Astrocyte of the spinal cord (primary cell): ENCODE results near the gene SLC4A8.

ENCODE experiments used
- DNase-seq: peaks from one replicate; pipeline ENCODE4 v3.0.0; 2011; ENCODE audit warnings: low read depth, low spot score
- H3K4me3 ChIP-seq: 2 replicates; pipeline ENCODE4 v1.5.1; 2011; ENCODE audit warnings: low read depth, mild to moderate bottlenecking, low read length, moderate library complexity
- CTCF ChIP-seq: IDR thresholded peaks from 2 replicates; pipeline ENCODE4 v1.5.1; 2012; ENCODE audit warnings: low read depth, mild to moderate bottlenecking, low read length, inconsistent platforms
- in situ Hi-C: cut with HindIII; loops from 2 replicates; pipeline ENCODE4 v1.10.0; 2017; ENCODE audit warnings: low sequenced_read_pairs

SLC4A8 gene

DNA sequence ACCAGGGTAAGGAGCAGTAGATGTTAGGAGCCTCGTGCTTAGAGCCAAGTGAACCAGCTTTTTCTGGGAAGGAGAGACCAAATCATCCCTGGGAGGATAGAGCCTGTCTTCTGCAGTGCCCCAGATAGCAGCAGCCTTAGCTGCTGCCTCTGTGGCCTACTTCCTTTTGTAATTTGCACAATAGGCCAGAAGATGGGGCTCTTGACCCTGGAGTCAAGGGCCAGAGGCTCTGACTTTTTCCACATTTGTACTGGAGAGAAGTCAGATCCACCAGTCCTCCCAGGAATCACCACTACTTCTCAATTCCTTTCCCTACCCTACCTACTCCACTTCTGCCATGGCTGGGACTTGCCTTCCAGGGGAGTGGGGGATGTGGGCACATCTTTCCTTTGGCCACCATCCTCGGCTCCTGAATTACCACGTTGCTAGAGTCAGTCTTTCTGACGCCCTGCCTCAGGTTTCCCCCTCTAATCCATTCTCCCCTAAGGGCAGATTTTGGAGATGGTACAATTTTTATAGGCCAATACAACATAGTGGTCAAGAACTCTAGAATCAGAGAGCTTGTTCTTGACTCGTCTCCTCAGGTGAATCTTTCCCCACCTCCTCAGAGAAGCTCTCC is 3.3 kb upstream of the SLC4A8 start:
- in situ Hi-C loops = no loop called here

DNA sequence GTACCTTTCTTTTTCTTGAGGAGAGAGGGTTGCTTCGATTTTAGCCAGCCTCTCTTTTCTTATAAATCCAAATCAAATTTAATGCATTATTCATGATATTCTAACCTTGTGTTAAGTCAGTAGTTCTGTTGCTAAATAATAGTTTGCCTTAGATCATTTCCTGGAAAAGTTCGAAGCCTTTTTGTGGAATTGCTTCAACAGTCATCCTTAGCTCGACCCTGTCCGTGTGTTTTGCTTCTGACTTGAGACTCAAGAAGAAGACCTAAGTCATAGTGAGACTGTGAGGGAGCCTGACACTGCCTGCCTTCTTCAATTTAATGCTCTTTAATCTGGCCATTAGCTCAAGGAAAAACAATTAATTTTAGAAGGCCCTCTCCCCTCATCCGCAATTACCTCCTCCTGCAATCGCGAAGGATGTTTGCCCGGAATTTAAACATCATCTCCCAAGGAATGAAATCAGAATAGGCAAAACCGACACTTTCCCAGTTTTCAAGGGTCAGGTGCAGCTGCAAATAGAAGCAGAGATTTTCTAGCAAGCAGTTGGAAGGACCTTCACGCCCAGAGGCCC is 453 bp upstream of the SLC4A8 start:
- peak overlapping the region; percentile 74 for H3K4me3 ChIP-seq
- DNase-seq = no peak

More for the DNA sequence above, 3.3 kb upstream of the SLC4A8 start:
- peak; percentile 58 for TF ChIP-seq CTCF
- DNase-seq = peak; percentile 69
- H3K4me3 ChIP-seq = no peak overlapping the region

DNA sequence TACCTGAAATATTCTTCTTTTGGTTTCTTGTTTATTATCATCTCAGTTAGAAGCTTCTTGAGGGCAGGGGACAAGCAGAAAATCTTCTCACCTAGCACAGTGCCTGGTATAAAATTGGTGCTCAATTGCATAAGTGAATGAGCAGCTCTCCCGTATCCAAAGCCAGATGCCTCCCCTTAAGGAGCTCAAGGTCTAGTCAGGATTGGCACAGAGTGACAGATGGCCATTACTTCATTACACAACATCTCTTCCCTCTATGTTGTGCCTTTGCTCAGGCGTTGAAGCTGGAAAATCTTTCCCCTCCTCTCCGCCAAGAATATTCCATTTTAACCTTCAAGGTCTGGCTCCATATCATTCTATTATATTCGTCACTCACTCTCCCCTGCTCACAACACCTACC is 3.6 kb downstream of the SLC4A8 start:
- H3K4me3 ChIP-seq = no peak overlapping the region
- DNase-seq = no peak
- TF ChIP-seq CTCF = no peak
- in situ Hi-C loops = no loop called here

More for the DNA sequence above, 453 bp upstream of the SLC4A8 start:
- in situ Hi-C loops = no loop called here
- TF ChIP-seq CTCF = no peak

DNA sequence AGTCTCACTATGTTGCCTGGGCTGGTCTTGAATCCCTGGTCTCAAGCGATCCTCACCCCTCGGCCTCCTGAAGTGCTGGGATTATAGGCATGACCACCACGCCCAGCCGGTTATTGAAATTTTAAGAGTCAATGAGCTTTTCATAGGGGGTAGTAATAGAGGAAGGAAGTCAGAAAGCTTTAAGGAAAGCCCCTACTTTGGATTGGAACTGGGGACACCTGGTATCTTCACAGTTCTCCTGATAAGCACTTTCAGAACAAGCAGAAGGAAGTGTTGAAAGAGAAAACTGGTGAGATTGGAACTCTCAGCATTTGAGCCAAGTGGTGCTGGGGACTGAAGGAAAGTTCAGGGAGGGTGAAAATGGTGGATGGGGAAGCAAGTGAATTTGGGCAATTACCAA is 5.1 kb downstream of the SLC4A8 start:
- no peak overlapping the region for H3K4me3 ChIP-seq
- in situ Hi-C loops = no loop called here
- no peak for TF ChIP-seq CTCF
- no peak for DNase-seq

- H3K4me3 ChIP-seq = no peak overlapping the region
- no peak for DNase-seq
- no peak for TF ChIP-seq CTCF
- in situ Hi-C loops = no loop called here
Observed at GRCh38 chr12:51430196-51430895, 5.7 kb downstream of the SLC4A8 start.

DNA sequence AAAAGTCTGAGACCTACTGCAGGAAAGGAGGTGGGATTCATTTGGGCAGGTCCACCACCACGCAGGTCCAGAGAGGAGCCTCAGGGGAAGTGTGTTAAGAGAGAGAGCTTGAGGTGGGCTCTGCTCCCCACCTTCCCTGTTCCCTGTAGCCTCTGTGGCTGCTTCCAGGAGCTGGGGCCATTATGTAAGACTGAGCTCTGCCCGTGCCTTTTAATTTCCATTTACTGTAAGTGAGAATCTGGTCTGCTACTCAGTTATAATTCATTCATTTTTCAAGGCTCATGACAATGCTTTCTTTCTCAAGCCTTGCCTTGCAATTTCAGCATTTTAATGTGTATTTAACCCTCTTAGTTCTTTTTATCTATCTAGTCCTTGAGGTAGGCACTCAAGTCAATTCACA is 8.3 kb downstream of the SLC4A8 start:
- TF ChIP-seq CTCF = no peak
- no peak overlapping the region for H3K4me3 ChIP-seq
- DNase-seq = no peak
- in situ Hi-C loops = no loop called here
